ENCODE results near the gene ONECUT1. TPM values are rescaled to one million over a fixed set of nuclear protein-coding genes. Genes with fewer than 3 reads are reported as not detected.

The ONECUT1 gene
- total RNA-seq, 4 donors from 2014 or later: not detected

DNA sequence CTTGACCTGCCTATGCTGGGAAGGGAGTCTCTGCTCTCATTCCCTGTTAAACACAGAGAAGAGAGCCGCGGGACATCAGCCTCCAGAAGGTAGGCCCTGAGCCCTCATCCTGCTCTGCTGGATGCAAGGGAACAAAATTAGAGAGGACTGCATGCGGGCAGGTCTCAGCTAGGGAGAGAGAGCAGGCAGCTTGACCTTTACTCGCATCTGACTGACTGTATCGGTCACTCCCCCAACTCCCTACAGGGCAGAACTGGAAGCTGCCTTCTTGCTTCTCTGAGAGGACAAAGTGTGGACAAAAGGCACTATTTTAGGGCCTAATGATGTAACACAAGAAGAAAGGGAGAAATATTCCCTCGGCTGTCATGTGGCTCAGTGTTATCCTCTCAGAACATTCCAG, 72.2 kb downstream of the ONECUT1 start:
- 89 to 91% methylated on average over 4 to 6 of the region's 6 CpGs for WGBS, 2 donors
- Histone ChIP-seq H3K27me3 (no peaks in the 10 kb centered on the region), H3K4me1 (no peaks in the 10 kb centered on the region), H3K36me3 (no peaks in the 10 kb centered on the region), H3K27ac (no peak overlapping the region), H3K4me3 (no peak overlapping the region), H3K9me3 (no peaks in the 10 kb centered on the region)
- TF ChIP-seq, protein P1, sequence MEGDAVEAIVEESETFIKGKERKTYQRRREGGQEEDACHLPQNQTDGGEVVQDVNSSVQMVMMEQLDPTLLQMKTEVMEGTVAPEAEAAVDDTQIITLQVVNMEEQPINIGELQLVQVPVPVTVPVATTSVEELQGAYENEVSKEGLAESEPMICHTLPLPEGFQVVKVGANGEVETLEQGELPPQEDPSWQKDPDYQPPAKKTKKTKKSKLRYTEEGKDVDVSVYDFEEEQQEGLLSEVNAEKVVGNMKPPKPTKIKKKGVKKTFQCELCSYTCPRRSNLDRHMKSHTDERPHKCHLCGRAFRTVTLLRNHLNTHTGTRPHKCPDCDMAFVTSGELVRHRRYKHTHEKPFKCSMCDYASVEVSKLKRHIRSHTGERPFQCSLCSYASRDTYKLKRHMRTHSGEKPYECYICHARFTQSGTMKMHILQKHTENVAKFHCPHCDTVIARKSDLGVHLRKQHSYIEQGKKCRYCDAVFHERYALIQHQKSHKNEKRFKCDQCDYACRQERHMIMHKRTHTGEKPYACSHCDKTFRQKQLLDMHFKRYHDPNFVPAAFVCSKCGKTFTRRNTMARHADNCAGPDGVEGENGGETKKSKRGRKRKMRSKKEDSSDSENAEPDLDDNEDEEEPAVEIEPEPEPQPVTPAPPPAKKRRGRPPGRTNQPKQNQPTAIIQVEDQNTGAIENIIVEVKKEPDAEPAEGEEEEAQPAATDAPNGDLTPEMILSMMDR (IDR thresholded peaks at IDR 0.05): no peak
- TF ChIP-seq POLR2A (IDR thresholded peaks at IDR 0.05): no peak
- no peak for DNase-seq
- intact Hi-C loops (cut with DNase I): no loop called here

DNA sequence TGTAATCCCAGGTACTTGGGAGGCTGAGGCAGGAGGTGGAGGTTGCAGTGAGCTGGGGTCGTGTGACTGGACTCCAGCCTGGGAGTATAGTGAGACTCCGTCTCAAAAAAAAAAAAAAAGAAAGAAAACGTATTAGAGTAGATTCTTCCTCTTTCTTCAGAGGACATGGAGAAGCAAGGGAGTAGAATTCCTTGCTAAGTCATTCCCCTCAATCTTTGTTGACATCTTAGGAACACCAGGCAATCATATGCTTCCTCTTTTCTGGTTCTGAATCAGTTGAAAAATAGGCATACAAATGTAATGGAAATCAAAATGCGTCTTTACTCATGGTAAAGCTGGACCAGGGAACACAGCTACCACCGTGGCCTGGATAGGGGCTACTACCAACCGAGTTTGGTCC, 72.7 kb downstream of the ONECUT1 start:
- no peak for TF ChIP-seq POLR2A (IDR thresholded peaks at IDR 0.05)
- TF ChIP-seq, protein P1 (IDR thresholded peaks at IDR 0.05): no peak
- DNase-seq: no peak
- H3K9me3 ChIP-seq: no peaks in the 10 kb centered on the region
- no peaks in the 10 kb centered on the region for H3K4me1 ChIP-seq
- WGBS, 2 donors: 86% methylated on average over 6 of the region's 6 CpGs
- no peak overlapping the region for H3K27ac ChIP-seq
- intact Hi-C loops (cut with DNase I): no loop called here
- H3K27me3 ChIP-seq: no peaks in the 10 kb centered on the region
- H3K36me3 ChIP-seq: no peaks in the 10 kb centered on the region
- no peak overlapping the region for H3K4me3 ChIP-seq

DNA sequence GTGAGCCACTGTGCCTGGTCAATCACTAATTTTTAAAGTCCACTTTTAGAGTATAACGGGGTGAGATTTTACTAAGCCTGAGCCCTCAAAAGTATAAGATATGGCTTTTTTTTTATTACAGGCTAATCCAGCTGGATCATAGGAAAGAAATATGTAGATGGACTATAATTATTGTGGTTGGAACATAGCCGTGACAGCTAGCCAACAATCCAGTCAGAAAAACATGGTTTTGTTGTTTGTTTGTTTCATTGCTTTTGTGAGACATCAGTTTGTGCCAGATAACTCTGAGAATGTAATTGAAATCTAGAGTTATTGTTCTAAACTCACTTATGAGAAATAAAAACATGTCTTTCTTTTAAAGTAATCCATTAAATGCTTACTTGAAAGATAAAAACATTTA, 73.6 kb downstream of the ONECUT1 start:
- Histone ChIP-seq H3K27ac (no peak overlapping the region), H3K9me3 (no peaks in the 10 kb centered on the region), H3K4me1 (no peaks in the 10 kb centered on the region), H3K36me3 (no peaks in the 10 kb centered on the region), H3K27me3 (no peaks in the 10 kb centered on the region), H3K4me3 (no peak overlapping the region)
- intact Hi-C loops (cut with DNase I): no loop called here
- 27 to 74% methylated on average over 2 of the region's 2 CpGs for WGBS, 2 donors
- no peak for DNase-seq
- TF ChIP-seq, protein P1 (IDR thresholded peaks at IDR 0.05): no peak
- TF ChIP-seq POLR2A (IDR thresholded peaks at IDR 0.05): no peak

DNA sequence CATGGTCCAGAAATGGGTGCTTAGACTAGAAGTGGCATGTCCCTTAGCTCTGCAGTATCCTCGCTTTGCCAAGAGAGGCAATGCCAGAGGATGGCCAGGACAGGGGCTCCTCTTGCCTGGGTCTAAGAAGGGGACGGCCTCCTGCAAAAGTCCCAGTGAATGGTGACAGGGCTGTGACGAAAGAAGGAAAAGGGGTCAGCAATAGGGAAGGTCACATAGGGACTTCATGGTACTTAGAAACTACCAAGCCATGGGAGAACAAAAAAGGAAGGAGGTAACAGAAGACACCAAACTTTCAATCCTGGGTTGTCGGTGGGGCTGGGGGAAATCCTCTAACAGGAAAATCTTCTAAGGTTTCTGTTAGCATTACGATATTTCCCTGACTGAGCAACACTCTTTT, 74.7 kb downstream of the ONECUT1 start:
- intact Hi-C loops (cut with DNase I): no loop called here
- no peaks in the 10 kb centered on the region for H3K27me3 ChIP-seq
- H3K27ac ChIP-seq: no peak overlapping the region
- H3K9me3 ChIP-seq: no peaks in the 10 kb centered on the region
- no peaks in the 10 kb centered on the region for H3K36me3 ChIP-seq
- peaks cover under 1 to 2% (median 1%) of the 10 kb centered on the region in 3 donors for H3K4me1 ChIP-seq
- TF ChIP-seq POLR2A (IDR thresholded peaks at IDR 0.05): no peak
- TF ChIP-seq, protein P1 (IDR thresholded peaks at IDR 0.05): no peak
- DNase-seq: no peak
- WGBS, 2 donors: 66 to 69% methylated on average over 5 of the region's 5 CpGs
- H3K4me3 ChIP-seq: no peak overlapping the region

DNA sequence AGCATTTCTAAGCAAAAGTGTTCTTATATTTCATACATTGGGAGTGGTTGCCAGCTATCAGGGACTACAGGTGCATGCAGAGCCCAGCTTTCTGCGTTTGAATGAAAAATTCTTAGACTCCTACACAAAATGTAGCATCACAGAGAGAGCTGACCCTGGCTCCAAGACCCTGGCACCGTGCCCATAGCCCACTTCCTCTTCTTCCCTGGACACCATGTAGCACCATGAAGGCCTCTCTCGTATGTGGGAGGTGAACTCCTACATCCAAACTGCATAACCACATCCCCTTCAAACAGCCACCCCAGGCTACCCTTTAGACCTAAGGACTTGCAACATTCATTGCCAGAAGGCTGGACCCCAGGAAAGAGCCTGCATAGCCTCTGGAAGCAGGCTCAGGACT, 75.2 kb downstream of the ONECUT1 start:
- no peak for DNase-seq
- no peaks in the 10 kb centered on the region for H3K9me3 ChIP-seq
- TF ChIP-seq POLR2A (IDR thresholded peaks at IDR 0.05): no peak
- TF ChIP-seq, protein P1 (IDR thresholded peaks at IDR 0.05): no peak
- H3K36me3 ChIP-seq: no peaks in the 10 kb centered on the region
- peaks cover 5 to 6% (median 6%) of the 10 kb centered on the region in 3 donors for H3K4me1 ChIP-seq
- no peak overlapping the region for H3K27ac ChIP-seq
- H3K4me3 ChIP-seq: no peak overlapping the region
- 33% methylated on average over 2 of the region's 3 CpGs; no CpG with 5 or more reads in 1 of the 2 donors for WGBS, 2 donors
- intact Hi-C loops (cut with DNase I): no loop called here
- no peaks in the 10 kb centered on the region for H3K27me3 ChIP-seq

Data from esophagus squamous epithelium (tissue), 5 donors.